Measurements from ENCODE around the gene MRPL18. TPM values are rescaled to one million over a fixed set of nuclear protein-coding genes. Genes with fewer than 3 reads are reported as not detected.

The MRPL18 gene
- total RNA-seq, 1 donor from 2014 or later = 119 TPM

GRCh38 chr6:159829526-159829925, 39.3 kb downstream of the MRPL18 start:
- Histone ChIP-seq H3K4me1 (peaks cover 0 to 10% of the 10 kb centered on the region in 2 donors), H3K4me3 (no peak overlapping the region), H3K36me3 (no peaks in the 10 kb centered on the region), H3K27me3 (no peaks in the 10 kb centered on the region), H3K9me3 (no peaks in the 10 kb centered on the region), H3K27ac (no peak overlapping the region)
- DNase-seq (ENCODE audit: low spot score in 2 of 2) = no peak
- TF ChIP-seq, protein P1, sequence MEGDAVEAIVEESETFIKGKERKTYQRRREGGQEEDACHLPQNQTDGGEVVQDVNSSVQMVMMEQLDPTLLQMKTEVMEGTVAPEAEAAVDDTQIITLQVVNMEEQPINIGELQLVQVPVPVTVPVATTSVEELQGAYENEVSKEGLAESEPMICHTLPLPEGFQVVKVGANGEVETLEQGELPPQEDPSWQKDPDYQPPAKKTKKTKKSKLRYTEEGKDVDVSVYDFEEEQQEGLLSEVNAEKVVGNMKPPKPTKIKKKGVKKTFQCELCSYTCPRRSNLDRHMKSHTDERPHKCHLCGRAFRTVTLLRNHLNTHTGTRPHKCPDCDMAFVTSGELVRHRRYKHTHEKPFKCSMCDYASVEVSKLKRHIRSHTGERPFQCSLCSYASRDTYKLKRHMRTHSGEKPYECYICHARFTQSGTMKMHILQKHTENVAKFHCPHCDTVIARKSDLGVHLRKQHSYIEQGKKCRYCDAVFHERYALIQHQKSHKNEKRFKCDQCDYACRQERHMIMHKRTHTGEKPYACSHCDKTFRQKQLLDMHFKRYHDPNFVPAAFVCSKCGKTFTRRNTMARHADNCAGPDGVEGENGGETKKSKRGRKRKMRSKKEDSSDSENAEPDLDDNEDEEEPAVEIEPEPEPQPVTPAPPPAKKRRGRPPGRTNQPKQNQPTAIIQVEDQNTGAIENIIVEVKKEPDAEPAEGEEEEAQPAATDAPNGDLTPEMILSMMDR (IDR thresholded peaks at IDR 0.05) = no peak
- intact Hi-C loops (cut with DNase I) = no loop called here

- no peaks in the 10 kb centered on the region for H3K27me3 ChIP-seq
- TF ChIP-seq, protein P1 (IDR thresholded peaks at IDR 0.05) = no peak
- peaks cover 3 to 21% of the 10 kb centered on the region in 2 donors for H3K4me1 ChIP-seq
- H3K4me3 ChIP-seq = no peak overlapping the region
- intact Hi-C loops (cut with DNase I) = no loop called here
- H3K9me3 ChIP-seq = no peaks in the 10 kb centered on the region
- H3K36me3 ChIP-seq = no peaks in the 10 kb centered on the region
- DNase-seq (ENCODE audit: low spot score in 2 of 2) = no peak
- no peak overlapping the region for H3K27ac ChIP-seq
Observed at GRCh38 chr6:159830501-159831372, 40.5 kb downstream of the MRPL18 start.

DNA sequence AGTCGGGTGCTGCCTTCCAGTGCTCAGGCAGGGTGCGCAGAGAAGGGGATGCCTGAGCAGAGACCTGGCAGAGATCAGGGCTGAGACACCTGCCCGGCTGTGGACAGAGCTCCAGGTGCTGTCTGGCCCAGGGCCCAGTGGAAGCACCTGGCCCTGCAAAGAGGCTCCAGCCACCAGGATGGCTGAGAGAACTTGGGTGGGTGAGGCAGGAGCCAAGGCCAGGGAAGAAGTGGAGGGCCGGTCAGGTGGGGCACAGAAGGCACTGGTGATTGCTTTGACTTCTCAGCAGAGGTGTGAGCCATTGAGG, 41.1 kb downstream of the MRPL18 start:
- no peak overlapping the region for H3K4me3 ChIP-seq
- no peak for DNase-seq (ENCODE audit: low spot score in 2 of 2)
- H3K27ac ChIP-seq = no peak overlapping the region
- H3K27me3 ChIP-seq = no peaks in the 10 kb centered on the region
- H3K9me3 ChIP-seq = no peaks in the 10 kb centered on the region
- intact Hi-C loops (cut with DNase I) = no loop called here
- H3K4me1 ChIP-seq = peaks cover 3 to 23% of the 10 kb centered on the region in 2 donors
- no peaks in the 10 kb centered on the region for H3K36me3 ChIP-seq
- TF ChIP-seq, protein P1 (IDR thresholded peaks at IDR 0.05) = no peak

GRCh38 chr6:159832946-159833345, 42.7 kb downstream of the MRPL18 start:
- Histone ChIP-seq H3K4me3 (no peak overlapping the region), H3K36me3 (no peaks in the 10 kb centered on the region), H3K9me3 (no peaks in the 10 kb centered on the region), H3K4me1 (peaks cover 3 to 26% of the 10 kb centered on the region in 2 donors), H3K27me3 (no peaks in the 10 kb centered on the region), H3K27ac (no peak overlapping the region)
- peak in 1 of 2 donors; percentile 18 for DNase-seq (ENCODE audit: low spot score in 2 of 2)
- intact Hi-C loops (cut with DNase I) = no loop called here
- TF ChIP-seq, protein P1 (IDR thresholded peaks at IDR 0.05) = no peak

DNA sequence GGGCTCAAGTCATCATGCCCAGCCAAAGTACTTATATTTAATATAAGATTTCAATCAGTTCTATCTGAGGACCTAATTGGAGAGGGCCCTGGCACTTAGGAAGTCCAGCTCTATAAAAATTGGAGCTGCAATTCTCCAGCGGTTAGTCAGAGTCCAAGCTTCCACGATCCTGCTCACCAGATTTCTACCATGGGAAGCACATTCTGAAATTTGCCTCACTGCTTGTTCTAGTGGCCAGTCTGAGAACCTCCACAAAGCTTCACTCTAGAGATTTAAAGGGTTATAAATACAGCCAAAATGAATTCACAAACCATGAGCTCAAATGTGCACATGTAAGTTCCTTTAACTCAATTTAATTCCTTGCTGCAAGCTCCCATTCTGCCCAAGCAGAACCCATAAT, 43.3 kb downstream of the MRPL18 start:
- peaks cover 3 to 26% of the 10 kb centered on the region in 2 donors for H3K4me1 ChIP-seq
- TF ChIP-seq, protein P1 (IDR thresholded peaks at IDR 0.05) = no peak
- H3K27ac ChIP-seq = no peak overlapping the region
- H3K9me3 ChIP-seq = no peaks in the 10 kb centered on the region
- H3K27me3 ChIP-seq = no peaks in the 10 kb centered on the region
- no peaks in the 10 kb centered on the region for H3K36me3 ChIP-seq
- intact Hi-C loops (cut with DNase I) = no loop called here
- DNase-seq (ENCODE audit: low spot score in 2 of 2) = peak in 1 of 2 donors; percentile 60
- no peak overlapping the region for H3K4me3 ChIP-seq

All from ascending aorta (tissue), 2 donors.